HepG2 (cell line): Measurements from ENCODE around the gene HCK. TPM values are rescaled to one million over a fixed set of nuclear protein-coding genes. Genes with fewer than 3 reads are reported as not detected.

Experiments
- NR2F2 ChIP-seq: IDR thresholded peaks from 2 replicates; pipeline ENCODE4 v1.6.1; 2012; ENCODE audit warnings: low read depth, inconsistent platforms, borderline replicate concordance
- PBX3 ChIP-seq: sonication (generic); formaldehyde crosslinking; IDR thresholded peaks from 2 replicates; pipeline ENCODE4 v1.8.1; 2023; ENCODE audit warnings: missing genetic modification reagents, inconsistent platforms, borderline replicate concordance
- SRSF1 ChIP-seq: fragments of 200-400 bp; formaldehyde crosslinking; optimal IDR thresholded peaks from 2 replicates; pipeline ENCODE3; 2017; ENCODE audit warnings: mild to moderate bottlenecking, low read depth, low read length, moderate library complexity
- THAP8 ChIP-seq: sonication (generic); formaldehyde crosslinking; IDR thresholded peaks from 2 replicates; pipeline ENCODE4 v1.5.1; 2020; ENCODE audit warnings: missing genetic modification reagents, mild to moderate bottlenecking, borderline replicate concordance
- ZBTB43 ChIP-seq: sonication (generic); formaldehyde crosslinking; conservative IDR thresholded peaks from 2 replicates; pipeline ENCODE4 v1.4.0; 2020; ENCODE audit warnings: missing genetic modification reagents
- ZHX2 ChIP-seq, 2 experiments: sonication (generic) in 1 of 2; formaldehyde crosslinking in 1 of 2; IDR thresholded peaks; 2 replicates each; pipeline versions ENCODE4 v1.6.1 to v1.9.0; 2014 to 2022; ENCODE audit warnings: antibody characterized with exemption in 1 of 2, borderline replicate concordance in 1 of 2, inconsistent platforms in 1 of 2, low read depth in 1 of 2, missing genetic modification reagents in 1 of 2
- ZKSCAN1 ChIP-seq: fragments of 150-350 bp; IDR thresholded peaks from 2 replicates; pipeline ENCODE4 v1.6.1; 2014; ENCODE audit warnings: low read length
- ZNF609 ChIP-seq: sonication (generic); formaldehyde crosslinking; IDR thresholded peaks from 2 replicates; pipeline ENCODE4 v1.4.0; 2020; ENCODE audit warnings: mild to moderate bottlenecking, missing genetic modification reagents, borderline replicate concordance
- ZNF761 ChIP-seq: sonication (generic); formaldehyde crosslinking; conservative IDR thresholded peaks from 2 replicates; pipeline ENCODE4 v1.4.0; 2020; ENCODE audit warnings: mild to moderate bottlenecking, missing genetic modification reagents
- ZSCAN29 ChIP-seq: sonication (generic); formaldehyde crosslinking; conservative IDR thresholded peaks from 2 replicates; pipeline ENCODE4 v1.4.0; 2020; ENCODE audit warnings: mild to moderate bottlenecking, missing genetic modification reagents
- polyA plus RNA-seq, 8 experiments: library from polyadenylated mRNA; depleted of rRNA in 3 of 8; stranded (reverse) in 7 of 8; unstranded in 1 of 8; fragments of >200 nt; fragmentation: Illumina TruSeq in 4 of 8; extraction: Trizol in 4 of 8; gene quantifications; 2 replicates each; pipeline versions ENCODE4 v1.2.1 to v1.2.3, GENCODE V29; 2011 to 2016; ENCODE audit warnings: low read depth in 4 of 8, missing spikeins in 1 of 8, mixed read lengths in 1 of 8; ENCODE audit not compliant: insufficient read depth in 1 of 8
- total RNA-seq, 5 experiments: library from RNA; depleted of rRNA; stranded (reverse); fragments of >200 nt; fragmentation: Illumina TruSeq; extraction: Trizol; gene quantifications; 2 replicates each; pipeline ENCODE4 v1.2.3, GENCODE V29; 2016; ENCODE audit warnings: low read depth in 1 of 5

Gene HCK
- total and polyA plus RNA-seq, 2 of the 13 experiments (the other 11 are each of a cell fraction or from before 2014, with no cell fraction given) = 0.04 TPM; not detected in 1

- no peak for TF ChIP-seq SRSF1
- peak; percentile 84; the same call in 1 of the 2 replicates for TF ChIP-seq ZSCAN29 (CRISPR knock-in tag)
- TF ChIP-seq THAP8 (CRISPR knock-in tag) = no peak
- TF ChIP-seq ZKSCAN1 = no peak
- TF ChIP-seq ZNF761 (CRISPR knock-in tag) = no peak
- TF ChIP-seq NR2F2 = no peak
- no peak for TF ChIP-seq ZBTB43
- TF ChIP-seq ZNF609 (CRISPR knock-in tag) = peak; percentile 54; the same call in 1 of the 2 replicates
- TF ChIP-seq PBX3 (CRISPR knock-in tag) = no peak
- 0 out of 2 replicates have a peak, but pooled peaks have one; percentile 50 for TF ChIP-seq ZHX2 (IDR thresholded peaks at IDR 0.05; ENCODE audit: low read depth)
- TF ChIP-seq ZHX2 (CRISPR knock-in tag; IDR thresholded peaks at IDR 0.05; ENCODE audit: borderline replicate concordance) = no peak
These were observed 23.2 kb upstream of the HCK start (continued) for GRCh38 chr20:32028647-32029372.
